Measurements from ENCODE around the gene DOK4.

The DOK4 gene

DNA sequence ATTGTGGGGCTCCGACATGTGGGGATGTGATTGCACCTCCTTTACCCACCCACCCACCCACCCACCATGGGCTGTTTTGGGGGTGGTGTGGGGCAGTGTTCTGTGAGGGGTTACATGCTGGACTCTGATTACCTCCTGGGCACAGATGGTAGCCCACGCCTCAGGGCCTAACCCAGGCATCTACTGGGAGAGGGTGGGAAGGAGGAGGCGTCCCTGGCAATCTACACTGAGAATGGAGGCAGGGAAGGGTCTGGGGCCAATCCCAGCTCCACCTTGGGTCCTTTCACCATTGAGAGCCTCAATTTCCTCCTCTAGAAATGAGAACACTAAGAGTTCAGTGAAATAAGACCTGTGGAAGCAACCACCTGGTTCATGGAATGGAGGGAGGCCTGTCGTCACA, 11.7 kb upstream of the DOK4 start:
- no peak for DNase-seq (ENCODE audit: low spot score)
- no peak overlapping the region for H3K27ac ChIP-seq
- TF ChIP-seq, protein P1, sequence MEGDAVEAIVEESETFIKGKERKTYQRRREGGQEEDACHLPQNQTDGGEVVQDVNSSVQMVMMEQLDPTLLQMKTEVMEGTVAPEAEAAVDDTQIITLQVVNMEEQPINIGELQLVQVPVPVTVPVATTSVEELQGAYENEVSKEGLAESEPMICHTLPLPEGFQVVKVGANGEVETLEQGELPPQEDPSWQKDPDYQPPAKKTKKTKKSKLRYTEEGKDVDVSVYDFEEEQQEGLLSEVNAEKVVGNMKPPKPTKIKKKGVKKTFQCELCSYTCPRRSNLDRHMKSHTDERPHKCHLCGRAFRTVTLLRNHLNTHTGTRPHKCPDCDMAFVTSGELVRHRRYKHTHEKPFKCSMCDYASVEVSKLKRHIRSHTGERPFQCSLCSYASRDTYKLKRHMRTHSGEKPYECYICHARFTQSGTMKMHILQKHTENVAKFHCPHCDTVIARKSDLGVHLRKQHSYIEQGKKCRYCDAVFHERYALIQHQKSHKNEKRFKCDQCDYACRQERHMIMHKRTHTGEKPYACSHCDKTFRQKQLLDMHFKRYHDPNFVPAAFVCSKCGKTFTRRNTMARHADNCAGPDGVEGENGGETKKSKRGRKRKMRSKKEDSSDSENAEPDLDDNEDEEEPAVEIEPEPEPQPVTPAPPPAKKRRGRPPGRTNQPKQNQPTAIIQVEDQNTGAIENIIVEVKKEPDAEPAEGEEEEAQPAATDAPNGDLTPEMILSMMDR (IDR thresholded peaks at IDR 0.05): no peak
- H3K4me3 ChIP-seq: no peak overlapping the region

DNA sequence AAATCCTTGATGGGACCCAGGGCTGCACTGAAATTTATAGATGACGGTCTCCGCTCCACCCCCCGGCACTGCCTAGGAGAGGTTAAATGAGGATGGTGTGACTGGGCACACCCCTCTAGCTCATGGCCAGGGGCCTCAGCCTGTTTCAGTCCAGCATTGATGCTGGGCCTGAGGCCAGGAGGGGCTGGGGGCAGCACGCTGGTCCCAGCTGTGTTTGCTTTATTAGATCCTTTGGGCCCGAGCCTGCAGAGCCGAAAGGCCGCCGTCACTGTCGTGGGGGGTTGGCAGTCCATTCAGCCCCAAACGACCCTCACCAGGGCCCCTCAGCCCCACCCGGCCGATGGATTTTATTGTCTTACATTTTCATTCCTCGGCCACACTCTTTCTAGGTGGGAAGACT, 10.8 kb upstream of the DOK4 start:
- Histone ChIP-seq H3K4me3 (no peak overlapping the region), H3K27ac (no peak overlapping the region)
- DNase-seq (ENCODE audit: low spot score): no peak
- TF ChIP-seq, protein P1 (IDR thresholded peaks at IDR 0.05): no peak

DNA sequence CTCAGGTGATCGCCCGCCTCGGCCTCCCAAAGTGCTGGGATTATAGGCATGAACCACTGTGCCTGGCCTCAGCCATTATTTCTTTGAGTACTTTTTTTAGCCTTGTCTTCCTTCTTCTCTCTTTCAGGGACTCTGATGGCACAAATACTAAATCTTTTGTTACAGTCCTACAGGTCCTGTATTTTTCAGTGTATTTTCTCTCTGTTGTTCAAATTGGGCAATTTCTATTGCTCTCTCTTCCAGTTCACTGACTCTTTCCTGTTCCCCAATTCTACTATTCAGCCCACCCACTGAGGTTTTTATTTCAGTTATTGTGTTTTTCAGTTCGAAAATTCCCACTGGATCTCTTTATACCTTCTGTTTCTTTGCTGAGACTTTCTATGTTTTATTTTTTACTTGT, 7.5 kb upstream of the DOK4 start:
- TF ChIP-seq, protein P1 (IDR thresholded peaks at IDR 0.05): no peak
- no peak for DNase-seq (ENCODE audit: low spot score)
- Histone ChIP-seq H3K27ac (no peak overlapping the region), H3K4me3 (no peak overlapping the region)

DNA sequence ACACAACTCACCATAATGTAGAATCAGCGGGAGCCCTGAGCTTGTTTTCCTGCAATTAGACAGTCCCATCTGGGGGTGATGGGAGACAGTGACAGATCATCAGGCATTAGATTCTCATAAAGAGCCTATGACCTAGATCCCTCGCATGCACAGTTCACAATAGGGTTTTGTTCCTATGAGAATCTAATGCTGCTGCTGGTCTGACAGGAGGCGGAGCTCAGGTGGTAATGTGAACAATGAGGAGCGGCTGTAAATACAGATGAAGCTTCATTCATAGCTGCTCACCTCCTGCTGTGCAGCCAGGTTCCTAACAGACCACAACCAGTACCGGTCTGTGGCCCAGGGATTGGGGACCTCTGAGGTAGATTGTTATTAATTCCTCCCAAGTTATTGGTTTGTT, 2.9 kb upstream of the DOK4 start:
- TF ChIP-seq, protein P1 (IDR thresholded peaks at IDR 0.05): no peak
- Histone ChIP-seq H3K27ac (no peak overlapping the region), H3K4me3 (no peak overlapping the region)
- DNase-seq (ENCODE audit: low spot score): no peak

DNA sequence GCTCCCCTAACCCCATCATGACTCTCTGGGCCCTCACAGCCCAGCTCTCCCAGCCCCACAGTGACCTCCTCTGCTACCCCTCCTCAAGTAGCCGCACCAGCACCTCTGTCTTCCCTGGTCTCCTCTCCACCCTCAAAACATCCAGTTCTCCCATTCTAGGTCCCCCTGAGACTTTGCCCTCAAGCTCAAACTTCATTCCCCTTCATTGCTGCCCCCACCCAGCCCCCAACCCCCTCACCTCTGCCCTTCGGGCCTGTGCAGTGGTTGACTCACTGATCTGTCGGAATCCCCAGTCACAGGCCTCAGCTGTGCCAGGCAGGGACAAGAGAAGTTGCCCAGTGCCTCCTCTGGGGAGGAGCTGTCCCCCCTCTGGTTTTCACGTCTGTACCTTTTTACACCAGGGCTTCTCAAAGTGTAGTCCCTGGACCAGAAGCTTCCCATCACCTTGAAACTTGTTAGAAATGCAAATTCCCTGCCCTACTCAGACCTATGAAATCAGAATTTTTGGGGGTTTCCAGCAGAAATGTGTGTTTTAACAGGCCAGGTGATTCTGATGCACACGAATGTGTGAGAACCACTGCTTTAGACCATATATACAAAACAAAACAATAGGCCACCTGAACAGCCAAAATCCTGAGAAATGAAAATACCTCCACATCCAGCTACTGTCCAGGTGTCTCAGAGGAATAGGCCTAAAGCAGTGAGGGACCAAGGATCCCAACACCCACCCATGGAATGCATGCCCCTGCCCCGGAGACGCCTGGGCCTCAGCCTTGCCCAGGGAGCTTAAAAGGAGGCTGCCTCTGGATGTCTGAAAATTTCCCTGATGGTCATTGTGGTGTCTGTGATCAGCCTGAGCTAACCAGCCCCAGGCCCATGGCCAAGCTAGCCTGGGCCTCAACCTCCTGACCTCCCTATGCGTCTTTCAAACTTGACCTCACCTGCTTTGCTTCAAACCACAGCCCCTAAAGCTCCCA, 853 bp upstream of the DOK4 start:
- TF ChIP-seq, protein P1 (IDR thresholded peaks at IDR 0.05): no peak
- Histone ChIP-seq H3K4me3 (peak overlapping the region; percentile 93), H3K27ac (peak overlapping the region; percentile 82 to 92)
- DNase-seq (ENCODE audit: low spot score): no peak

DNA sequence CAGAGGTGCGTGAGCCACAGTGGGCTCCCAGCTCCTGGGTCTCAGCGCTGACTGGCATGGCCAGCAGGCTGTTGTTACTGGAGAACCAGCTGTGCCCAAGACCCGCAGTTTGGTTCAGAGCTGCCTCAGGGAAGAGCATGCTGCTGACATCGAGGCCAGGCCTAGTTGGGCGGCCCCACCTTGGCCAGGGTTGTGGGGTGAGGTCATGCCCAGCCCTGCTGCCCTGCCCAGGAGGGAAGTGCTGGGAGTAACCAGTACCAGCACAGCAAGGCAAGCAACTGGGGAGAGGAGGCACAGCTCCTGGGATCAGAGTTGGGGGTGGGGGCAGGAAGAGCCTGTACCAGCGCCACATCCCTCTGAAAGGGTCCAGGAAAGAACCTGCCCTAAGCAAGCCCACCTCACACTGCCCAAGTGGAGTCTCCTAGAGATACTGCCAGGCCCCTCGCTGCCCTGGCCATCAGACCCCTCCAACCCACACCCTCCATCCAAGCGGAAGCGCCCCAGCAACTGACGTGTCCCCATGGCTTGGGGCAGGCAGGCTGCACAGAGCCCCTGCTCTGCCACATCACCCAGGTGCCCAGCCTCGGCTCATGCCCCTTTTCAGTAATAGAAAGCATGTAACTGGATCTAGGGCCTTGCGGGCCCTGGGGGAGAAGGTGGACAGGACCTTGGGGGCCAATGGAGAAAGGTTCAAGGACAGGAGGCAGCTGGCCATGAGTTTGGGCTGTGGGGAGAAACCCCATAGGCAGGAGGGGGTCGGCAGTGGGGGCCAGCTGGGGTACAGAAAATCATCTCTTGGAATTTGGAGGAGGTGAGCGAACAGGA, 990 bp downstream of the DOK4 start:
- TF ChIP-seq, protein P1 (IDR thresholded peaks at IDR 0.05): no peak
- no peak for DNase-seq (ENCODE audit: low spot score)
- peak overlapping the region; percentile 93 for H3K4me3 ChIP-seq
- H3K27ac ChIP-seq: peak overlapping the region; percentile 77 to 92

Measured in coronary artery (tissue), 2 donors.